ENCODE results near the gene GINS1. TPM values are rescaled to one million over a fixed set of nuclear protein-coding genes. Genes with fewer than 3 reads are reported as not detected.
"Not testable (repeated sequence)": the region's sequence is repeated elsewhere in the genome, so short reads cannot be mapped to it uniquely, and the experiment has no call there.

The GINS1 gene
- total RNA-seq, 3 donors from 2014 or later, result 0.32 to 0.73 (median 0.33) TPM

DNA sequence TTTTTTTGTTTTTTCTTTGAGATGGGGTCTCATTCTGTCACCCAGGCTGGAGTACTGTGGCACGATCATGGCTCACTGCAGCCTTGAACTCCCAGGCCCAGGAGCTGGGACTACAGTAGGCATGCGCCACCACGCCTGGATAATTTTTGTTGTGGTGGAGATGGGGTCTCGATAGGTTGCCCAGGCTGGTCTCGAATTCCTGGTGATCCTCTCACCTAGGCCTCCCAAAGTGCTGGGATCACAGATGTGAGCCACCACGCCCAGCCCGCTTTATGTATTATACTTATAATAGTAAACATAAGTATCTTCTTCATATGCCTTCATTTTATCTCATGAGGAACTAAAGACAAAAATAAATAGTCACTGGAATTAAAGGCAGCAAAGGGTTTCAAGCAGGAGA lies 63.5 kb downstream of the GINS1 start:
- Histone ChIP-seq H3K27me3 (no peaks in the 10 kb centered on the region), H3K36me3 (no peaks in the 10 kb centered on the region), H3K9me3 (no peaks in the 10 kb centered on the region), H3K4me3 (no peak overlapping the region), H3K4me1 (no peaks in the 10 kb centered on the region), H3K27ac (no peak overlapping the region)
- intact Hi-C loops (cut with DNase I; ENCODE audit: low total_unique reads), result no loop called here
- TF ChIP-seq POLR2A (IDR thresholded peaks at IDR 0.05) (no peak), POLR2AphosphoS5 (IDR thresholded peaks at IDR 0.05) (no peak), CTCF (IDR thresholded peaks at IDR 0.05) (no peak)
- no peak for DNase-seq (ENCODE audit: low spot score in 2 of 2)

DNA sequence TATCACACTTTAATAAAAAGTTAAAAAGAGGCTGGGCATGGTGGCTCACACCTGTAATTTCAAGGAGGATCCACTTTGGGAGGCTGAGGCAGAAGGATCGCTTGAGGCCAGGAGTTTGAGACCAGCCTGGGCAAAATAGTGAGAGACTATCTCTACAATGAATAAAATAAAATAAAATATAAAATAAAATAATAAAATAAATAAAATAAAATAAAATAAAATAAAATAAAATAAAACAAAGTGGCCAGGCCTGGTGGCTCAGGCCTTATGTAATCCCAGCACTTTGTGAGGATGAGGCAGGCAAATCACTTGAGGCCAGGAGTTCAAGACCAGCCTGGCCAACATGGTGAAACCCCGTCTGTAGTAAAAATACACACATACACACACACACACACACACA lies 65.8 kb downstream of the GINS1 start:
- intact Hi-C loops (cut with DNase I; ENCODE audit: low total_unique reads); H3K9me3 ChIP-seq; H3K4me1 ChIP-seq; H3K36me3 ChIP-seq; H3K4me3 ChIP-seq; DNase-seq (ENCODE audit: low spot score in 2 of 2); H3K27me3 ChIP-seq; H3K27ac ChIP-seq: not testable (repeated sequence)

GRCh38 chr20:25476106-25477013 lies 68.9 kb downstream of the GINS1 start:
- intact Hi-C loops (cut with DNase I; ENCODE audit: low total_unique reads), result no loop called here
- no peaks in the 10 kb centered on the region for H3K9me3 ChIP-seq
- TF ChIP-seq POLR2AphosphoS5 (IDR thresholded peaks at IDR 0.05) (no peak), CTCF (IDR thresholded peaks at IDR 0.05) (no peak), POLR2A (IDR thresholded peaks at IDR 0.05) (no peak)
- DNase-seq (ENCODE audit: low spot score in 2 of 2), result no peak
- H3K4me3 ChIP-seq, result no peak overlapping the region
- H3K27me3 ChIP-seq, result no peaks in the 10 kb centered on the region
- no peaks in the 10 kb centered on the region for H3K4me1 ChIP-seq
- H3K27ac ChIP-seq, result no peak overlapping the region
- H3K36me3 ChIP-seq, result no peaks in the 10 kb centered on the region

GRCh38 chr20:25477014-25477882 lies 69.8 kb downstream of the GINS1 start:
- H3K4me1 ChIP-seq, result no peaks in the 10 kb centered on the region
- H3K27ac ChIP-seq, result no peak overlapping the region
- intact Hi-C loops (cut with DNase I; ENCODE audit: low total_unique reads), result no loop called here
- H3K4me3 ChIP-seq, result no peak overlapping the region
- DNase-seq (ENCODE audit: low spot score in 2 of 2), result no peak
- no peaks in the 10 kb centered on the region for H3K36me3 ChIP-seq
- H3K27me3 ChIP-seq, result no peaks in the 10 kb centered on the region
- no peaks in the 10 kb centered on the region for H3K9me3 ChIP-seq
- TF ChIP-seq POLR2AphosphoS5 (IDR thresholded peaks at IDR 0.05) (no peak), POLR2A (IDR thresholded peaks at IDR 0.05) (no peak), CTCF (IDR thresholded peaks at IDR 0.05) (no peak)

- no peak for DNase-seq (ENCODE audit: low spot score in 2 of 2)
- no peaks in the 10 kb centered on the region for H3K36me3 ChIP-seq
- intact Hi-C loops (cut with DNase I; ENCODE audit: low total_unique reads), result loop anchor here (2.0 kb wide), 1 partner anchor 56 kb away; no protein-coding TSS in a partner anchor
Measured at GRCh38 chr20:25478889-25479568, 71.6 kb downstream of the GINS1 start.

More at GRCh38 chr20:25478889-25479568, 71.6 kb downstream of the GINS1 start:
- TF ChIP-seq POLR2AphosphoS5 (IDR thresholded peaks at IDR 0.05) (no peak), CTCF (IDR thresholded peaks at IDR 0.05) (no peak), POLR2A (IDR thresholded peaks at IDR 0.05) (no peak)
- Histone ChIP-seq H3K27me3 (no peaks in the 10 kb centered on the region), H3K4me3 (no peak overlapping the region), H3K9me3 (no peaks in the 10 kb centered on the region), H3K4me1 (no peaks in the 10 kb centered on the region), H3K27ac (no peak overlapping the region)
